Effector memory CD8-positive, alpha-beta T cell (primary cell): ENCODE measurements around the gene FGF18.
A peak's percentile ranks its signal among the peaks of the same experiment; 100 is the strongest.

Source experiments
- ATAC-seq: fragments of 150-1000 bp; cut with Tn5 transposase; replicated peaks from 2 replicates; pipeline ENCODE4 v1.10.0; 2021; ENCODE audit warnings: mild to moderate bottlenecking, moderate library complexity
- DNase-seq, 3 experiments: peaks; one replicate each; pipeline ENCODE4 v3.0.0; 2021
- H3K27ac Mint-ChIP-seq, 2 donors: one replicate each; pipeline ENCODE4 v1.8.0; 2022; ENCODE audit warnings: mild to moderate bottlenecking in 2 of 2, mixed read lengths in 2 of 2, moderate library complexity in 2 of 2
- H3K27me3 Mint-ChIP-seq, 2 donors: one replicate each; pipeline ENCODE4 v1.8.0; 2022; ENCODE audit warnings: mixed read lengths in 2 of 2
- H3K36me3 Mint-ChIP-seq: one replicate; pipeline ENCODE4 v1.8.0; 2022; ENCODE audit warnings: mild to moderate bottlenecking, moderate library complexity, mixed read lengths; ENCODE audit not compliant: insufficient read depth
- H3K4me1 Mint-ChIP-seq, 2 donors: one replicate each; pipeline ENCODE4 v1.8.0; 2022; ENCODE audit warnings: low read depth in 2 of 2, mixed read lengths in 2 of 2
- H3K4me3 Mint-ChIP-seq, 2 donors: one replicate each; pipeline ENCODE4 v1.8.0; 2022; ENCODE audit warnings: mild to moderate bottlenecking in 2 of 2, mixed read lengths in 2 of 2, moderate library complexity in 2 of 2
- H3K9me3 Mint-ChIP-seq, 2 donors: one replicate each; pipeline ENCODE4 v1.8.0; 2022; ENCODE audit warnings: mixed read lengths in 2 of 2

Gene FGF18

DNA sequence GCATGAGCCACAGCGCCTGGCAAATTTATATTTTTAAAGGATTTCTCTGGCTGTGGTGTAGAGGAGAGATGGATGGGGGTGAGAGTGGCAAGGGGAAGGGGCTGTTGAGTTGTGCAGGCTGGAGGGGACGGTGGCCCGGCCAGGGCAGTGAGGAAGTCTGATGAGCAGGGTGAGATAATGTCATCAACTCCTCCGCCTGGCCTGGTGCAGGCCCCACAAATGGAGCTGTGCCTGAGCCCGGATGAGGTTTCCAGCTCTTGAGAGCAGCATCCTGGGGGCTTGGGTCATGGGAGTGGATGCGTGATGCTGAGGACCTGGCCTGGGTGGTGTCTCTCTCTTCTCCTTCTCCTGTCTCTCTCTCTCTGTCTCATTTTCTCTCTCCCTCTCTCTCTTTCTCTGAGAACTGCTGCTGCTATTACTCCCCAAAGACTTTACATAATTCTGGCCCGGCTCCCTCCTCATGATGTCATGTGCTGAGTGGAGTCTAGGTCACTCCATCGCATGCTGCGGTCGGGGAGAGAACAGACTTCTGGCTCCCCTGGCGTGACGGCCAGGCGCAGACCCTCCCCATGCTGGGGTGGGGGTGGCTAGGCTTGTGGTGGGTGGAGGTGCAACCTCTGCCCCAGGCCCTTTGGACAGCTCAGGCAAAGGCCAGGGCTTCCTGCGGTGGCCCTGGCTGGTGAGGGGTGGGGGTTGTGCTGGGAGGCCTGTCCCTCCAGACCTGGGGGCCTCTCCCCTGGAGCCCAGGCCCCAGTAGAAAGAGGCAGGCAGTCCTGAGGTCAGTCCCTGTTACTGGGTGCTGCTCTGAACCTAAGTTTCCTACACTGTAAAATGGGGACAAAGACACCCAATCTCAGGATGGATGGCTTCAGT, 26.4 kb downstream of the FGF18 start:
- DNase-seq (no peak), ATAC-seq (no peak)
- Mint-ChIP-seq H3K4me3 (no peak overlapping the region), H3K9me3 (no peaks in the 10 kb centered on the region), H3K4me1 (no peaks in the 10 kb centered on the region), H3K27me3 (peaks cover 39 to 63% of the 10 kb centered on the region in 2 donors), H3K27ac (peak overlapping the region in 1 of 2 donors; percentile 20), H3K36me3 (peaks cover 8% of the 10 kb centered on the region)

DNA sequence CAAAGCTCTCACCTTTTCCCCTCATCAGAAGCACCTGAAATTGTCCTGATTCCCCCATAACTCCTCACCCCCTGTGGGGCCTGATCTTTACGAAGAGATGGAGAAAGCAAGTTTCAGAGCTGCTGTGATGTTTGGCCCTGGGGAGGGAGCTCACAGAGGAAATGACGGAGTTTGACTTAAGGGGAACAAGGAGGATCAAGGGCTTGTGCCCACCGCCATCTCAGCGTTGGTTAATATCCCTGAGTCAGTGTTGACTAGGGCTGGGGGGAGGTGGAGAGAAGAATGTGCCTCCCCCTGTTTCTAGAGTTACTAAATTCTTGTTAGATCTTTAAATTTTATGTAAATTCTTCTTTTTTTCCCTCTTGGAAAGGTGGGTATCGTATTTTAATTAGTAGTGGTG, 27.8 kb downstream of the FGF18 start:
- Mint-ChIP-seq H3K4me3 (no peak overlapping the region), H3K36me3 (peaks cover 5% of the 10 kb centered on the region), H3K4me1 (peaks cover 3 to 4% of the 10 kb centered on the region in 2 donors), H3K27ac (no peak overlapping the region), H3K9me3 (no peaks in the 10 kb centered on the region), H3K27me3 (peaks cover 51 to 66% of the 10 kb centered on the region in 2 donors)
- no peak for ATAC-seq
- DNase-seq, result no peak

DNA sequence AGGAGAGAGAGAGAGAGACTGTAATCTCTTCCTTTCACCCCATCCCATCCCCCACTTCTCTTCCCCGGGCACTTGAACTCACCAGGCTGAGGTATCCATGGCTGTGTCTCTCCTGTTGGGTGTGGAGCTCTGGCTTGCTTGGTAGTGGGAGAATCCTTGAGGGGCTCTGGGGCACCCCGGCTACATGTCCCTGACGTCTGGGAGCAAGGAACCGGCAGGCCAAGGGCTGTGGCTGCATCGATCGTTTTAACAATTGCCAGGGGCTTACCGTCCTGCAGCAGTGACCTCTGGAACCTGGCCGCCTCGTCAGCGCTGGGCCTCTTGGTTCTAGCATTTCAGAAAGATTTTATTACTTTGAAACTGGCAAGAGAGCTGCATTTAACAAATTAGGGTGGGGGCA, 30.0 kb downstream of the FGF18 start:
- Mint-ChIP-seq H3K9me3 (no peaks in the 10 kb centered on the region), H3K27ac (no peak overlapping the region), H3K36me3 (peaks cover 8% of the 10 kb centered on the region), H3K4me1 (peaks cover 3 to 4% of the 10 kb centered on the region in 2 donors), H3K4me3 (no peak overlapping the region), H3K27me3 (peaks cover 68 to 77% of the 10 kb centered on the region in 2 donors)
- DNase-seq, result no peak
- ATAC-seq, result no peak

DNA sequence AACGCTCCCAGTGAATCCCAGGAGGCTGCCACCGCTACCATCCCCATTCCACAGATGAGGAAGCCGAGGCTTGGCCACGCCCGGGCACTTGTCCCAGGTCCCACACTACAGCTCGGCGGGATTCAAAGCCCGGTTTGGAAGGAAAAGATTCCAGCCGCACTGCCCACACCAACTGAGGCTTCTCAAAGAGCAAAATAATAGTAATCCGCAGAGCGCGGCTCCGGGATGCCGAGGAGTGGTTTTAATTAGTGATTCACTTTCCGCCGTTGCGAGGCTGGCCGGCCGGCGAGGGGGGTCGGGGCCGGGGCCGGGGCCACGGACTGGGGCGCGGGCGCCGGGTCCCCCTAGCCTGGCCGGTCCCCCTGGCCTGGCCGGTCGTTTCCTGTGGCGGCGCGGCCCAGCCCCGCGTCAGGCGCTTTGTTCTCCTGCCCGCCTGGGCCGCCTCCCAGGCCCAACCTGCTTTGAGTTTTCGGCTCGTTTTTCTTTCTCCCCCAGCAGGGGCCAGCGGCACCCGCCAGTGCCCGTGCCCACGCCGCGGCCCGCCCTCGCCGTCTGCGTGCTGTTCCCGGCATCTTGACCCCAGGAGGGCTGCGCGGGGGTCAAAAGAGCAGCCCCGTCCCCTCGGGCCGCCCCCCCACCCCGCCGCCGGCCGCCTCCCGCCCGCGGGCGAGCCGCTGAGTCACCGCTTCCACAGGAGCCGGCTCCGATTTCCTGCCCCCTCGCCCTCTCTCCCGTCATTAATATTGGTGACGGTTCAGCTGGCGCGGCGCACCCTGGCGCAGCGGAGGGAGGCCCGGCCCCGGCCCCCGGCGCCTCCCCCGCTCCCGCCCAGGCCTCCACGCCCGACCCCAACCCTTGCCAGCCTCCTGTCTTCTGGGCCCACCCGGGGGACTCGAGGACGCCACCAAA, 31.2 kb downstream of the FGF18 start:
- DNase-seq (no peak), ATAC-seq (no peak)
- Mint-ChIP-seq H3K9me3 (no peaks in the 10 kb centered on the region), H3K4me3 (peak overlapping the region in 1 of 2 donors; percentile 78), H3K36me3 (peaks cover 3% of the 10 kb centered on the region), H3K27ac (no peak overlapping the region), H3K27me3 (peaks cover 70 to 73% of the 10 kb centered on the region in 2 donors), H3K4me1 (peaks cover 3 to 4% of the 10 kb centered on the region in 2 donors)

DNA sequence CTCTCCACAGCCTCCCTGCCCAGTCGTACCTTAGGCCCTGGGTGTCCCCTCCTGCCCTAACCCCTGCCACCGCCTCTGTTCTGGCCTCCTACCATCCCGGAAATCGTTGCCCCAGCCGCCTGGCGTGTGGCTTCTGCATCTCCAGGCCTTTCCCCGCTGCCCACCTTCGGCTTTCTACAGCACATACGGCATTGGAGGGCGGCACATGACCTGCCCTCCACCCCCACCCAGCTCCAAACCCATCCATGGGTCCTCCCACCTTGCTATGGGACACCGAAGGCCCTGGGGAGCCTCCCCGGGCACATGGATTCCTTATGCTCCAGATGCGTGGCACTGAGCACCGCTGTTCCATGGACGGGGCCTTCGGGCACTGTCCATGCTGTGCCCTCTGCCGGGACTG, 32.0 kb downstream of the FGF18 start:
- Mint-ChIP-seq H3K27ac (peak overlapping the region in 1 of 2 donors; percentile 47), H3K4me3 (peak overlapping the region; percentile 57 to 78), H3K9me3 (no peaks in the 10 kb centered on the region), H3K27me3 (peaks cover 68 to 71% of the 10 kb centered on the region in 2 donors), H3K36me3 (peaks cover 3% of the 10 kb centered on the region), H3K4me1 (peaks cover 3 to 4% of the 10 kb centered on the region in 2 donors)
- DNase-seq (no peak), ATAC-seq (no peak)

DNA sequence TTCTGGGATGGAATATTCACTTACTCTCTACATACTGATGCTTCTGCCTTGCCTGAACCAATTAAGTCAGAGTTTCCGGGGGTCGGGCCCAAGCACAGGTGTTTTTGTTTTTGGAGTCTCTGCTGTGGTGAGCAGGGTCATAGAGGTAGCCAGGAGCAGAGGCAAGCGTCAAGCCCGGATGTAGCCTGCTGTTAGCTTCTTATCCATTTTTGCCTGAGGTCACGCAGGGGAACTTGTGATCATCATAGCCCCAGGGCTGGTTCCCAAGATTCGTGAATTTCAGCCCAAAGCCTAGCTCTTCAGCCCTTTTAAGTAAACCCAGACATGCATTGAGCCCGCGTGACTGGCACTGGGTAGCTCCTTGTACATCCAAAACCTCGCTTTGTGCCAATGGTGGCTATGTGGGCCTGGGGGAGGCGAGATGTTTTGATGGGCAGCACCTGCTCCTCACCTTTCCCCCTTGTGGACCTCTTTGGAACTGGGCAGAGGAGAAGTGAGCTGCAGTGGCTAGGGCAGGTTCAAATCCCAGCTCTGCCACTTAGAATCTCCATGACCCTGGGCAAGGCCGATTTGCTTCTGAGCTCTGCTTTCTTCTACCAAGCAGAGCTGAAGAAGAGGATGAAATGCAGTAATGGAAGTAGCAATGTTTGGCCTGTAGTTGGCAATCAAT, 33.7 kb downstream of the FGF18 start:
- DNase-seq (no peak), ATAC-seq (no peak)
- Mint-ChIP-seq H3K4me1 (peaks cover 3 to 4% of the 10 kb centered on the region in 2 donors), H3K4me3 (no peak overlapping the region), H3K9me3 (no peaks in the 10 kb centered on the region), H3K27ac (no peak overlapping the region), H3K27me3 (peaks cover 62 to 63% of the 10 kb centered on the region in 2 donors), H3K36me3 (peaks cover 3% of the 10 kb centered on the region)

DNA sequence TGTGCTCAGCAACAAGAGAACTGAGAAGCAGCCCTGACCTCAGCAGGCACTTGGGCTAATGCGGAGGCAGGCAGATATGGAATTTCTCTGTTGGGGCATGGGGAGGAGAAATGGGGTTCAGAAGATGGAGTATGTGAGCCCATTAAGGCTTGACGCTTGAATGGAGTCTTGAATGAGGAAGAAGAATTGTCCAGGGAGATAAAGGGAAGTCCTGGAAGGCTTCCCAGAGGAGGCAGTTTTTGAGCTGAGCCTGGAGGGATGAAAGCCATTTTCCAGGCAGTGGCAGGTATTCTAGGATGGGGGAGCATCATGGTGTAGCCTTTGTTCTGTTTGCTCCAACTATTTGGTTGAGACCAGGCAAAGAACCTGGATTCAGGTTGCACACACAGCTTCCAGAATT, 34.5 kb downstream of the FGF18 start:
- peaks cover 54 to 55% of the 10 kb centered on the region in 2 donors for H3K27me3 Mint-ChIP-seq

DNA sequence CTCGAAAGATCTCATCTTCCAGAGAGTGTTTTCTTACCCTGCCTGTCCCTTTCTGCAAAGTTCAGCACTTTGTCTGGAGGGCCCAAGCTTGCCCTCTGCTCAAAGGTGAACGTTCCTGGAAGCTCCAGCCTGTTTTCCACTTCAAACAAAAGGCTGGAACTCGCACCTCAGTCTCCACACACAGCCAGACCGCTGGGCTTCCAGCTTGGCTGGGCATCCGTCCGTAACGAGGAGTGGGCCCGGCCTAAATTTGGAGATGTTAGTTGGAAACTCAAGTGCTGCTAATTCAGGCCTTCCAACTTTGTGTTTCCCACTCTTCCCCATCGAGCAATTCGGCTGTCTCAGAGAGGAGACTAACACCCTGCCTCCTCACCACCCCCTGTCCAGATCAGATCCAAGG, 35.1 kb downstream of the FGF18 start:
- no peak for DNase-seq
- no peak overlapping the region for H3K27ac Mint-ChIP-seq
- H3K9me3 Mint-ChIP-seq, result no peaks in the 10 kb centered on the region
- no peak for ATAC-seq
- peaks cover 3 to 4% of the 10 kb centered on the region in 2 donors for H3K4me1 Mint-ChIP-seq
- peaks cover 48 to 54% of the 10 kb centered on the region in 2 donors for H3K27me3 Mint-ChIP-seq
- no peak overlapping the region for H3K4me3 Mint-ChIP-seq
- H3K36me3 Mint-ChIP-seq, result peaks cover 3% of the 10 kb centered on the region

More for the DNA sequence above, 34.5 kb downstream of the FGF18 start:
- Mint-ChIP-seq H3K9me3 (no peaks in the 10 kb centered on the region), H3K27ac (no peak overlapping the region), H3K36me3 (peaks cover 3% of the 10 kb centered on the region), H3K4me3 (no peak overlapping the region), H3K4me1 (peaks cover 3 to 4% of the 10 kb centered on the region in 2 donors)
- DNase-seq (no peak), ATAC-seq (no peak)

DNA sequence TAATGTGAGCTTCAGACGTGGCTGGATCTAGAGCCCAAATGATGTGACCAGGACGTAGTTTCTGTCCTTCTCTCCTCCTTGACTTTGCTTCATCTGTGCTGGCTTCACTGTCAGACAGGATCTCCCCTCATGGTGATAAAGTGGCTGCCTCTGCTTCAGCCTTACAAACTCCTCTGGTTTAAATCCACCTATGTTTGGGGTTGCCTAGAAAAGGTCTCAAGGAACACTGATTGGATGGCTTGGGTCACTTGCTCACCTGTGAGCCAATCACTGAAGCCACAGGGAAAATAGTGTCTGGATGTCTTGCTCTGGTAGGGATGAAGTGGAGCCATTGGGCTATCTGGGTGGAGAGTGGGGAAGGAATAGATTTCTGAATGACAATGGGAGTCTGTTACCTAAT, 36.1 kb downstream of the FGF18 start:
- Mint-ChIP-seq H3K36me3 (peaks cover 3% of the 10 kb centered on the region), H3K9me3 (no peaks in the 10 kb centered on the region), H3K27ac (no peak overlapping the region), H3K27me3 (peaks cover 50 to 52% of the 10 kb centered on the region in 2 donors), H3K4me1 (peaks cover 3 to 4% of the 10 kb centered on the region in 2 donors), H3K4me3 (no peak overlapping the region)
- ATAC-seq, result no peak
- DNase-seq, result no peak

DNA sequence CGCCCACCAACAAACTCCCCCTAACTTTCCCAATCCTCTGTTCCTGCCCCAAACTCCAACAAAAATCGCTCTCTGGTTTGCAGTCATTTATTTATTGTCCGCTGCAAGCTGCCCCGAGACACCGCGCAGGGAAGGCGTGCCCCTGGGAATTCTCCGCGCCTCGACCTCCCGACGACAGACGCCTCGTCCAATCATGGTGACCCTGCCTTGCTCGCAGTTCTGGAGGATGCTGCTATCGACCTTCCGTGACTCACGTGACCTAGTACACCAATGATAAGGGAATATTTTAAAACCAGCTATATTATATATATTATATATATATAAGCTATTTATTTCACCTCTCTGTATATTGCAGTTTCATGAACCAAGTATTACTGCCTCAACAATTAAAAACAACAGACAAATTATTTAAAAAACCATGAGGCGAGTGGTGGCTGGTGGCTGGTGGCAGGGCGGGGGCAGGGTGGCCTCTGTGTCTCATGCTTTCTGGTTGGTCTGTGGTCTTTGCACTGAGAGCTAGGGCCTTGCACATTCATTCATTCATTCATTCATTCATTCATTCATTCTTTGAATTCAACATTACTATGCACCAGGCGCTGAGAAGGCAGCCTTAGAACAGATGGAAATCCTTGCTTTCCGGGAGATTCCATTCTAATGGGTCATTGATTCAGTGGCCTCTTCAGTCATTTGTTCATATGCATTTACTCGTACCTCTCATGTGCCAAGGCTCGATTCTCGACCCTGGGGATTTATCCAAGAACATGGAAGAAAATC, 37.9 kb downstream of the FGF18 start:
- ATAC-seq, result no peak
- peaks cover 3% of the 10 kb centered on the region for H3K36me3 Mint-ChIP-seq
- H3K27ac Mint-ChIP-seq, result no peak overlapping the region
- no peaks in the 10 kb centered on the region for H3K9me3 Mint-ChIP-seq
- no peak for DNase-seq
- no peak overlapping the region for H3K4me3 Mint-ChIP-seq
- H3K4me1 Mint-ChIP-seq, result no peaks in the 10 kb centered on the region
- peaks cover 42 to 44% of the 10 kb centered on the region in 2 donors for H3K27me3 Mint-ChIP-seq

DNA sequence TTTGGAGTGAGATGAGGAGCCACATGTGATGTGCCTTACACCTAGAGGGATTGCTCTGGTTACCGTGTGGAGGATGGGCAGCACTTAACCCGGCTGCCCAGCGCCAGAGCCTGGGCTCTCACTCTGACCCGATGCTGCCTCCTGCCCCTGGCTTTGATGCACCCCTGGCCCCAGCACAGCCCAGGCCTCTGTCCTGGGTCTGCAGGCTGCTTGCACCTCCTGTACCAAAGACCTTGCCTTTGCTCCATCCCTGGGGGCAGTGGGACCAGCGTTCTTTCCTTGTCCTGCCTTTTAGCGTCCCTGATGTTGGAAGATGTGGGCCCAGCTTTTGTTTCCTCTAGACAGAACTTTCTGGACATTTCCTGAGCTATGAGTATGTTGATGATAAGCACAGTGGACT, 40.4 kb downstream of the FGF18 start:
- Mint-ChIP-seq H3K36me3 (no peaks in the 10 kb centered on the region), H3K27ac (no peak overlapping the region), H3K4me1 (no peaks in the 10 kb centered on the region), H3K4me3 (no peak overlapping the region), H3K27me3 (peaks cover 42 to 44% of the 10 kb centered on the region in 2 donors), H3K9me3 (no peaks in the 10 kb centered on the region)
- DNase-seq (no peak), ATAC-seq (no peak)

DNA sequence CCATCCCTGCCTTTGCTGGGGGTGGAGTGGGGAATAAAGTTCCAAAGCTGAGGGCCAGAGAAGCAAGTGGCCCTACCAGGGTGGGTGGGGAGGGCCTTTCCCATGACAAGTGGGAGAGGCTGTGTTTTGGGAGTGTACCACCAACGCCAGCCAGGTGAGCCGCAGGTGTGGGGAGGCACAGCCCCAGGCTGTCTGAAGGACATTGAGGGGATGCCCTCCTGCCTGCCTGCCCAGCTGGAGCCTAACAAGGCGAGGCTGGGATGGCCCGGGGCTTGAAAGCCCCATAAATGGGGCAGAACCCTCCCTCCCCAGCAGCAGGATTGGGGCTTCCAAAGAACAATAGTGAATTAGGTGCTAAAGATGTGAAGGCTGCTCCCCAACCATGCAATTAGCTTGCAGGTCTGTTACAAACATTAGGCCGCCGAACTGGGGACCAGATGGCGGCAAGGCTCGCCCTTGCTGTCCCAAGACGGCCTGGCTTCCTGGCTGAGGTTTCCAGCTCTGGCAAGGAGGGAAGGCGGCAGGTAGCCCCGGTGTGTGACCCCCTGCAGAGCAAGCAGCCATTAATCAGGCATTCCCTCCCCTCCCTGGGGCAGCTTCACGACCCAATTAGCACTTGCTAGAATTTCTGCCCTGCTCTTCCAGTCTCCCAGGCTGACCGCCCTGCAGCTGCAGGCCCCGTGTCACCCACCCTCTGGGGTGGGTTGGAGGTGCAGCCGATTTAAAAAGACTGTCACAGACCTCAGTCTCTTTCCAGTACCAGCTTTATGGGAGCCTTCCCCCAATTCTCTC, 42.9 kb downstream of the FGF18 start:
- H3K4me1 Mint-ChIP-seq, result no peaks in the 10 kb centered on the region

More for the DNA sequence above, 42.9 kb downstream of the FGF18 start:
- Mint-ChIP-seq H3K27ac (no peak overlapping the region), H3K4me3 (no peak overlapping the region), H3K36me3 (no peaks in the 10 kb centered on the region), H3K9me3 (no peaks in the 10 kb centered on the region), H3K27me3 (peaks cover 57 to 66% of the 10 kb centered on the region in 2 donors)
- DNase-seq (no peak), ATAC-seq (no peak)
